Glomerular visceral epithelial cell (primary cell): ENCODE measurements around the gene STPG2.

Experiments used
- DNase-seq: peaks from one replicate; pipeline ENCODE4 v3.0.0-alpha.2; 2016; ENCODE audit errors: extremely low spot score

STPG2 gene

DNA sequence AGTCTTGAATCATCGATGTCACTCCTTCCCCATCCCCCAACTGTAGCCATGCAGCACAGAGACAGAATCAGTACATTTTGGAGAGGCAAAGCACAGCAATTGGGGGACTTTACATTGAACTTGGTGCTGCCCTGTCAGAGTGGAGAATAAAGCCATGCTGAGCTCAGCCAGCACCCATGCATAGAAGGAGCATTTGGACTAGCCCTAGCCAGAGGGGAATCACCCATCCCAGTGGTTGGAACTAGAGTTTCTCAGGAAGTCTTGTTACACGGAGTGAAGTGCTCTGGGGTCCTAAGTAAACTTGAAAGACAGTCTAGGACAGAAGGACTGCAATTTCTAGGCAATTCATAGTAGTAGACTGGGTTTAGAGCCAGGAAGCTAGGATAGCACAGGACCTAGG, 49.6 kb downstream of the STPG2 start:
- no peak for DNase-seq

DNA sequence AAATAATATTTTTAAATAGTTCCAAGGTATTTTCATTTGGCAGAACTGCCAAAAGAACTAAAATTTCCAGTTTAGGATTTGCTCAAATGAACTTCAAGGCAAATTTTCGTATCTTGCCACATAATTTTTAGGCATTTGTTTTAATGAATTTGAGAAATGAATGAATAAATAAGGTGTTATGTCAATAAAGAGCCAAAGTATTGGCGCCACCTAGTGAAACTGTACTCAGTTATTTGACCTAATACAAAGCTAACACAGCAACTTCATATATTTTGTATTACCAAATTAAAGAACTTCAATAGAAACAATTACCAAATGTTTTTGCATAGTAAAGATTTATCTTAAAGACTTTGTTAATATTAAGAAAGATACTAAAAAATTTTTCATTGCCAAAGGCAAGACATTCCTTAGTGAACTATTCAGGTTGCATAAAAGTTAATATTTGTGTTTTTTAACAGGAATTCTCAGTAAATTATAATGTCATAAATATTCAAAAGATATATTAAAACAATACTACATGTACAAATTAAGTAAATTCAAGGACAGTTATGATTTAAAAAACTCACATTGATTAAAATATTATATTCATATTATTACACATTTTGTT, 50.3 kb downstream of the STPG2 start:
- peak; percentile 25 for DNase-seq

DNA sequence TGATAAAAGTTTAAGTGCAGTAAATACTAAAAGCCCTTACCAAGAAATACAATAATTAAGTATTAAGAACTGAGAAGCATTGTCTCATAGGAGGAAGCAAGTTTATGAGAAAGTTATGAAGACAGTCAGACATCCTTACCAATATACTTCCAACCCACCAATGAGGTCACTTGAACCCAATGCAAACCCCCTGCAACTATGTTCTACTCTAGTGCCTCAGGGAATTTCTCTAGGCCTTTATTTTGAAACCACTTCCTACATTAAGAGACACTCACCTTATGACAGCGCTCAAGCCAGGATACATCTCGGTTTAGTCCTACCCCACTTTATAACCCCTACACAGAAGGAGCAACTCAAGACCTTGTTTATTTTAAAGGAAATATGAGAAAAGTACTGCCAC, 61.3 kb downstream of the STPG2 start:
- peak; percentile 55 for DNase-seq

DNA sequence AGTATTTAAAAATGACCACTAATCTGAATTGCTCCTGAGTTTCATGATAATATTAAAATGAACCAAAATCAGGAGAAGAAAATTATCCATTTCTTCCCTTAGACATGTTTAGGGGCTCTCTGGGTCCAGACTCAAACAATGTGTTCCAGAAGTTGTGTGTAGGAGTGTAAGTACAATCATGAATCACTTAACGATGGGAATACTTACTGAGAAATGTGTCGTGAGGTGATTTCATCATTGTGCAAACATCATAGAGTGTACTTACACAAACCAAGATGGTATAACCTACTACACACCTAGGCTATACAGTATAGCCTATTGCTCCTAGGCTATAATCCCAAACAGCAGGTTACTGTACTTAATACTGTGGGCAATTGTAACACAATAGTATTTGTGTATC, 74.8 kb downstream of the STPG2 start:
- no peak for DNase-seq

DNA sequence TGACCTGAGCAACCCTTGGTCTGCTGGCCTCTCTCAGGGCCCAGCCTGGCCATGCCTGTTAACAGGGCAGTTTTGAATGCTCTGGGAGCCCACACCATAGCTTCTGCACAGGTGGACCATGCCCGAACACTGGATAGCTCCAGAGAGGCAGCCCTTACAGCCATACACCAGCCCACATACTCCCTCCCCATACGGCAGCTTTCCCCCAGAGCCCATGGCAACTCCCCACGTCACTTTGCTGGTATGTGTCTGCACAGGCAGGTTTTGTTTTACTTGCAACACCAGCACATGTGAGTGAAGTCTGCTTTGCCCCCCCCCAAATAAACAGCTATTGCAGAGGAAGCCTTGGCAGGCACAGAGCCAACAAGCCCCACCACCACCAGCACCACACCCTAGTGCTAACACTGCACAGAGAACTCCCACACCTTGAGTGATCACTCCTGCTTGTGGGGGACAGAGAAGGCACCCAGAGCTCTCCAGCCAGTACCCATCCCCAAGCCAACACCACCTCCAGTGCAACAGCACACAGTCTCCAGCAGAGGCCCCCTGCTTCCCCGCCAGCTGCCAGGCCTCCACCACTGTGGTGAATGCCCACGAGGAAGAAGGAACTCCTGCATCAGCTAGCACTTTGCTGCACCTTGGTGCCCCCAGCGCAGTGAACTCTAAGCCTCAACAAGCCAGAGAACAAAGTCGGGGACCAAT, 87.3 kb downstream of the STPG2 start:
- DNase-seq = no peak

DNA sequence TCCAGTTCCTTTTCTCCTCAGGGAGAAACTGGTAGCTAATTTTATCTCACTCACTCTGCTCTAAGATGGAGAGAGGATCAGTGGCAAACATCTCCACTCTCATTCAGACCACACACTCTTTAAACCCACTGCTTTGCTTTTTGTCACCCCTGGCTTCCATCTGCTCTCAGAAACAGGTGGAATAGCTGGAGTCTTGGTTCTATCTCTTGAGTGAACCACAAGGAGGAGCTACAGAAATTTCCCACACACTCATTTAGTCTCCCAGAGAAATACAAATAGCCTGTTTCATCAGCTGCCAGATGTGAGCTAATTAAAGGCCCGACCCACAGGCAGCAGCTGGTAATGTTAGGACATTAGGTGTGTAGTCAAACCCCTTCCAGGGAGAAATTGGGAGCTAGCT, 96.6 kb downstream of the STPG2 start:
- DNase-seq = no peak

DNA sequence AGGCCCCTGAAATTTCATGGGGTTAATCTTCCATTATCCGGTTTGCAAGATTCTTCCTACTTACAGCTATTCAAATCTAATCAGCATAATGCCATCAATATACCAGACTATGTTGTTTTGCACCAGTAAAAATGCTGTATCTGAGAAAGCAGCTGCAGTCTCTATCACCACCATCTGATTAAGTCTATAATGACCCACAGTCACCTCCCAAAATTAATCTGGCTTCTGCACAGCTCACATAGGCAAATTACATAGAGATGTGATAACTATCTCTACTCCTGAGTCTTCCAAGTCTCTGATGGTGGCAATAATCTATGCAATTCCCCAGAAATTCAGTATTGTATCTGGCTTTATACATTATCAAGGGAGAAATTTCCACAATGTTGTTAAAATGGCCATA, 113.2 kb downstream of the STPG2 start:
- no peak for DNase-seq

DNA sequence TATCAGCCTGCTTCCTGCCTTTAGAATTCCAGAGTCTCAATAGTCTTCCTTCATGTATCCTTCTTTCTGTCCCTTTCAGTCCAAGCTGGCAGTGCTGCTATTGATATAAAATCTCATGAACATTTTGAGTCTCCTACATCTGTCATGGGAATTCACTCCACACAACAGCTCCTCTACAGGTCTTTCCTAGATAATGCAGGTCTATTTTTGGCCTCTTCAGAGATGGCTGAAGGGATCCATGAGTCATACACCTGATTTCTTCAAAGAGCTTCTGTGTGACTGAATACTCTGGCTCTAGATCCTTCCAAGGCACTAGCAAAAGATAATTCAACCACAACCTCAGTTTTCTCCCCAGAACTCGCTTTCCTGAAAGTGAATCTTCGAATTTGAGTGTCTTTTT, 115.4 kb downstream of the STPG2 start:
- DNase-seq = peak; percentile 40

DNA sequence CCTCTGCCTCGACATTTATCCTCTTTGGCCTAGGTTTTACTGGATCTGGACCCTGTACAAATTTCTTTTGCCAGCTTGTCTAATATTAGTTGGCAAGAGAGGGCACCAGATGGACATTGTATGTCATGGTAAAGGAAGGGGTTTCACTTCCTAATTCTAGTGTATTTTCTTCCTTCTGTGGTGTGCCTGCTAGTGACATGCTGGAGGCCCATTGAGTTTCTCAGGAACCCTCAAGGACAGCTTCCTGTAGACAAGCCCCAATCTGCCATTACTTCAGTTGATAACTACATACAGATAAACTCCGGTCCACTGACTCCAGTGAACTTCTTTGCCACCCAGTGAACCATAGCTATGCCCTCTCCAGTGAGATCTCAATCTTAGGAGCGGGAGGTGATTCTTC, 116.9 kb downstream of the STPG2 start:
- no peak for DNase-seq

DNA sequence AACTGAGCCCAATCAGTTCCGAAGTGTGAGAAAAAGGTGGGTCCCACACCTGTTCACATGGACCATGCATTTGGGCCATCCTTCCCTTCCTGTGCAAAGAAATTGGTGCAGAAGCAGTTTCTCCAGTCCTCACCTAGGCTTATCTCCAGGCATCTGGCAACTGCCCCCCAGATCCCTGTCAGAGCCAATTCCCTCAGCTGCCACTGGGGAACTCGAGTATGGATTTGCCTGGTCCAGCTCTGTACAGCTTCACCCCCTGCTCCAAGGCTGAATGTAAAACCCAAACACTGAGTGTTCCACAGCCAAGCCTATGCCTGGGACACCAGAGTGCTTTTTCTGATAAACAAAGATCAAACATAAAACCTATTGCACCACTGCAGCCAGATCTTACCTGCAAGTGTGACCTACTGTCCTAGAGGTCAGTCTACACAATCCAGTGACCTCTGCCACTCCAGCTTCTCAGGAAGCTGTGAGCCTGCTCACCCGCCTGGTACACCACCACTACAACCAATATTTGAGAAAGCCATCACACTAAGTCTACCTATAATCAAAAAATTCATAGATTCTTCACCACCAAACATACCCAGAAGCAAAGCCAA, 136.4 kb downstream of the STPG2 start:
- no peak for DNase-seq

DNA sequence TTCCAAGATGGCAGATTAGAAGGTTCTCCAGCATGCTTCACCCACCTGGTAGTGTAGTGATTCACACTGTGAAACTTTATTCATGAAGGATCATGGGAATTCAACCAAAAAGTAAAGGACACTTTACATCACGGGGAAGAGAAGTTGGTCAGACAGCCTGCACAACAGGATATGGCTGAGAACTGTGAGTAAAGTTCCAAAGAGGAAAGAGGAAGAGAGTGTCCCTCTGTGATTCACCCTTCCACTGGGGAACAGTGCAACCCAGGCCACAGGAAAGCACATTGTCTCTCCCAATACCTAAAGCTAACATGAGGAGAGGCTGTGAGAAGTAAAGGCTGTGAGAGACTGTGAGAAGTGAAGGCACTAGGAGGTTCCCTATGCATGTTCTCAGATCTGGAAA, 137.2 kb downstream of the STPG2 start:
- no peak for DNase-seq

DNA sequence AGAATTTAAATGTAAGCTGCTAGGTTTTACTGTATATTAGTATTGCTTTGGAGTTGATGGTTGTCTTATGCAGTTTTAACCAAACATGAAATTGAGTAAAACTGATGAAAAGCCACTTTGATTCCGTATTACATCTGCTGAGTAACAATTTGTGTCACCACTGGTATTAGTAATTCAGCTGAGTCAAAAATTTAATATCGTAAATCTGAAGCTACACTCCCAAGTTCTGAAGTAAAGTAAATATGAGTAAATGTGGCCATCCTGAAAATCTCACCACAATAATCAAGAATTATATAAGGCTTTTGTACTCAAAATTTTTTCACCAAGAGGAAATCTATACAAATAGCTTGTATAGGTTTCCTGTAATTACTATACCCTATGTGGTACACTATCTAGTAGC, 142.3 kb downstream of the STPG2 start:
- no peak for DNase-seq

DNA sequence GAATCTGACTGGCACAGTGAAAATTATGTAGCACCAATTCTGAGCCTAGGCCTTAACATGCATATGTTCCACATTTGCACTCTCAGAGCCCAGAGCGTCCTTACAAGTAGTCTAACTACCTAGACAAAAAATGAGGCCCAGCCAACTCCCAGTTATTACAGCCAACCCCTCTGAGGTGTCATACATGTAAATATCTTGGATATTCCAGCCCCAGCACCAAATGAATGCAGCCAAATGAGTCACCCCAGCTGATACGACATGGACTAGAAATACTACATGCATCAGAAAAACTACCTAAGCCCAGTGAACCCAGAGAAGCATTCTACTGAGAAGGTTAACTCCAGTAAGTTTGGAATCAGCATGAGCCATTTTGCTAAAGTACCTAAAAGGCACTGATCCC, 145.1 kb downstream of the STPG2 start:
- DNase-seq = no peak

DNA sequence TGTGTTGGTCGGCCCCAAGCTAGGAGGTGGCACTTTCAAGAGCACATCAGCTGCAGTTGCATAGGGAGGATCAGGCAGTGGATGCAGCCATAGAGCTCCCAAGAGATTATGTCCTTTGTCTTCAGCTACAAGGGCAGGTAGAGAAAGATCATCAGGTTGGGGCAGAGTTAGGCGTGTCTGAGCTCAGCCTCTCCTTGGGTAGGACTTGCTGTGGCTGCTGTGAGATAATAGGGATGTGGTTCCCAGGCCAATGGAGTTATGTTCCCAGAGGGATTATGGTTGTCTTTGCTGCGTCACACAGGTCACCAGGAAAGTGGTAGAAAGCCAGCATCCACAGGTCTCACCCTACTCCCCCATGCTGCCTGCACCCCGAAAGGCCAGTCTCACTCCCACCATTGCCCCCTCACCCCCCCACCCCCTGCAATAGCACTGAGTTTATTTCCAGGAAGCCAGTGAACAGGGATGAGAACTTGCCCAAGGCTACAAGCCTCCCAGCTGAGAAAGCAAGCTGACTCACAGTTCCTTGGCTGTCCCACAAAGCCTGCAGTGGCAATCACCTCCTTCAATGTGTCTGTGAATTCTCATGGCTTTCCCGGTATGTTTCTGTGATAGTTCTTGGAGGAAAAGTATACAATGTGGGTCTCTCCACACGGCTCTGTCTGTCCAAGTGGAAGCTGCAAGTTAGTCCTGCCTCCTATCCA, 148.4 kb downstream of the STPG2 start:
- DNase-seq = no peak

DNA sequence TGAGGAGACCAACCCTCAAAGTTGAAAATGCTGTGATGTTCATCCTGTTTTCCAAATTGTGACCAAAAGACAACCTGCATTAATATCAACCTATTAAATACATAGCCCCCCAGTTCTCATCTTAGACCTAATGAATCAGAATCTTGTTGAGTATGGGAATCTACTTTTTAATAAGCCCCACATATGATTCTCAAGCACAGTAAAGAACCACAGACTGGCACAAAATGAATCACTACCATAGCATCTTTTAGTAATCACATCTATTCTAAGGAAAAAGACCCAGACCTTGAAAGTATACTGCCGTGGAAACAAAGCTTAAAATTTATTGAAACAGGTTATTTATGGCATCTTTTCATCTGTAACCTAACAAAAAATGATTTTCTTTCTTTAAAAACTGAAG, 152.9 kb downstream of the STPG2 start:
- DNase-seq = no peak

DNA sequence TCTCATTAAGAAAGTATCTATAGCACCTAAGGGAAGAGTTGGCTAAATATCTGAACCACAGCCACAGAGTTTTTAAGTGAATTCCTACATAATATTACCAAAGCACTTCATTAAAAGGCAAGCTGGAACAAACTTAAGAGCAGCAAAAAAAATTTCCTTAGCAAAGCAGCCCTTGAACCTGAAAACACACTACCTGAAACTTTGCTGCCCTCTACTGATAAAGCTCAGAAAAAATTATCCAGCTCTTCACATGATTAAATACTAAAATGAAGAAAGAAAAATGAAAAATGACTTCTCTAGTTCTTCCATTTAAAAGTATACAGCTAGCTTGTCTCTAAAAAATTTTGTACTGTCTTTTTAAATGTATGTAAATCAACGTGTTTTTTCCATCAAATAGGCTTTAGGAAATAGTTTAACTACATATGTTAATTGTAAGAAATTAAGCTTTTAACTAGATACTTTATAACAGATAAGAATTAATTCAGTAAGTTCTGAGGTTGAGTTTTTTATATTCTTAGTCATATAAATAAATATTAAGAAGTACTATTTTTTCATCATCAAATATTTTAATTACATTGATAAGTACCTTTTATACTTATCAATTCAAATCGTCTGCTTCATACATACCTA, 156.1 kb downstream of the STPG2 start:
- peak; percentile 49 for DNase-seq

DNA sequence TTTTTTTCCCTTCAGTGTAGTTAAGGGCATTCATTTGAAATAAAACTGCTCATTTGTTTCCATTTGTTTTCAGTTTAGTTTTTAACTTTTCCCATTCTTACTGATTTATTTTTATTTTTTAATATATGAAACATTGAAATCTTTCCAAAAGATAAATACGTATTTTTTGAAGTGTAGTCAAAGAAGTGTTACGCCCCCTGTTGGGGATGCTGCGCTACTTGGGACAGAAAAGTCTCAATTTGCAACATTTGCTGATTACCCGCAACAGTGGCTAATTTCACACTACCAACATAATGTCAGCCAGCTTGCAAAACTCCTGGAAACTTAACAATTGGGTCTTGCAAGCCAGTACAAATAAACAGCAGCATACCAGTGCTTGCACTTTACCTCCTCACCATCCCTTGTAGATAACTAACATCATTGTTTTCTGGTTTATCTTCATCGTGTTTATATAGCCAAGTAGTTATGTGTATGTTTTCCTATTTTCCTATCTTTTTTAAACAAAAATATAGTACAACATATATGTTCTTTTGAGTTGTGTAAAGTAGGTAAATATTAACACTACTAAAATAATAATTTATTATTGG, 158.6 kb downstream of the STPG2 start:
- no peak for DNase-seq

DNA sequence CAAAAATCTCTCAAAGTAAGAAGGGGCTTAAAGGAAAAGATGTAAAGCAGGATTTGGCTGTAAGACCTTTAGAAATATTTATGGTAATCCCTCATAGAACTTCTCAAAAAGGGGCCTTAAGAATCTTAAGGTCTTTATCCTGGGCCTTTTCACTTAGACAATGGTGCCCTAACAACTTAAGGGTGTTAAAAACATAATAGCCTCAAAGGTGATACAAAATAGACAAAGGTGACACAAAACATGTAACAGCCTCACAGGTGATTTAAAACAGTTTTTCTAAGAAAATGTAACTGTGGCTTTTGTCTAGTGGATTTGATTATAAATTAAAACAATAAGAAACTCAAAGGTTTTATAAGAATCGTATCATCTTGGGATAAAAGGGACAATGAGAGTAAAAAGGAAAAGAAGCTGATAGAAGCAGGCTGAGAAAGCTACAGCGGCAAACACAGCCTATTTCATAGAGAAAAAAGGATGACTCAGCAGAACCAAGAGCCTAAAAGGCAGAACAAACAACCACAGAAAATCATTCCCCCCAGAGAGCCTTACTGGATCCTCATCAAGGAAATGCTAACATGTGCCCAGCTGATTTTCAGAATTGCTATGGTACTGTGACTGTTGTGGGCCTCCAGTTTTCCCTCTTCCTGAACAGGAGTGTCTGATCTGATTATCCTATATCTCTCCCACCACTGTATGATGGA, 164.3 kb downstream of the STPG2 start:
- no peak for DNase-seq

DNA sequence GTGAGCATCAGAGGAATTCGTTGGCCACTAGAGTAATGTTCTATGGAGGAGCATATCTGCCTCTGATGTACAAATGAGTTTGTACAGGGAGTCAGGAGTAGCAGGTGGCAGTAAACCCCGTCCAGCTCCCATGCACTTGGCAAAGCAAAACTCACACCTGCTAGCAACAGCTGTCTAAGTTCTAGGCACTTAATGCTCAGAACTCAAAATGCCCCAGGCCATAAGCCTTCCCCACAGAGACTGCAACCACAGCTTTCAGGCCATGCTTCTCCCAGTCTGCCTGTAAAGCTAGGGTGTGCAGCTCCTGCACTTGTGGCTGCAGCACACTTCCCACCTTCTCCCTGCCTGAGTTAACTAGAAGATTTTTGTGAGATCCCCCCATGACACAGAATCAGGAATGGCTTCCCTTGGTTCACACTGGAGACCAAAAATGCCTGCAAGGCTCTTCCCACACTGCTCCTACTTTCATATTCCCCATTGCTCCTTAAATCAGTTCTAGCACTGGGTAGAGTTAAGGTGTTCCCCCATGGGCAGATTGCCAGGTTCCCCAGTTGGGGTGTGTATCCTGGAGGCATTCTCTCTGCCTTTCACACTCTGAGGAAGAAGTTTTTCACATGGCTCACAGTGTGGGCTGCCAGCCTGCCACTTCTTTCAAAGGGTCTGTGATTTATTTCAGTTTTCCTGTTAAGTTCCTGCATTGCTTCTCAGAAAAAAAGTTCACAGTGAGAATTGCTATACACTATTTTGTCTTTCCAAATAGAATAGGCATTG, 189.9 kb downstream of the STPG2 start:
- no peak for DNase-seq

DNA sequence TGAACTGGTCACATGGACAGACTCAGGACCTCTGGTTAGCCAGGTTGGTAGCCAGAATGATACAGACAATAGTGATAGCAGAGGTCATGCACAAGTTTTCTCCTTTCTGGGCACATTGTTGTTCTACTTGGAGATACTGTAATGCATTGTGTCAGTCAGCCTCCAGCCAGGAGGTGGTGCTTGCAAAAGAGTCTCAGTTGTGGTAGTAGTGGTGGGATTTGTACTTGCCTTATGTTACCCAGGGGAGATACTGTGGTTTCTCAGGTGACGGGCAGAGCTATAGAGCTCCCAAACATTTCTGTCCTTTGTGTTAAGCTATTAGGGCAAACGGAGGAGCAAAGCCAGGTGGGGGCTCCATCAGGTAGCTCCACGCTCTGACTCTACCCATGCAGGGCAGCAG, 190.5 kb downstream of the STPG2 start:
- DNase-seq = no peak

DNA sequence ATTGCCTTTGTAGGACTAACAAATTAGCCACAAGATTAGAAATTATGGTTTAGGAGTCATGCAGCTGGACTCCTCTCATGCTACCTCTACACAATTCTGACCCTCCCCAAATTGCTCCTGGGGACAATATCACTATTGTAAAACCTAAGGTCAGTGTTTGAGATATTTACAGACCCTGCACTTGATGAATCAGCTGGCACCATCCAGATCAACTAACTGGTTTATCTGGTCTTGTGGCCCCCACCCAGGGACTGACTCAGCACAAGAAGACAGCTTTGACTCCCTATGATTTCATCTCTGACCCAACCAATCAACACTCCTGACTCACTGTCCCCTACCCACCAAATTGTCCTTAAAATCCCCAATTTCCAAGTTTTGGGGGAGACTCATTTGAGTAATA, 192.4 kb downstream of the STPG2 start:
- DNase-seq = no peak
